HEK293 (cell line): Measurements from ENCODE around the gene RETREG3.

Experiments
- BCL11B ChIP-seq: fragments of 450-650 bp; formaldehyde crosslinking; IDR thresholded peaks from 2 replicates; pipeline ENCODE4 v1.5.1; 2016; ENCODE audit warnings: low read depth, missing biosample characterization, missing genetic modification characterization
- GFI1B ChIP-seq: fragments of 450-650 bp; formaldehyde crosslinking; IDR thresholded peaks from 2 replicates; pipeline ENCODE4 v1.5.1; 2016; ENCODE audit warnings: missing biosample characterization, missing genetic modification characterization
- OSR2 ChIP-seq: fragments of 450-650 bp; formaldehyde crosslinking; IDR thresholded peaks from 2 replicates; pipeline ENCODE4 v1.5.1; 2016; ENCODE audit warnings: missing biosample characterization, missing genetic modification characterization
- PRDM10 ChIP-seq: fragments of 450-650 bp; formaldehyde crosslinking; IDR thresholded peaks from 2 replicates; pipeline ENCODE4 v1.5.1; 2016; ENCODE audit warnings: missing biosample characterization, missing genetic modification characterization
- REPIN1 ChIP-seq: fragments of 450-650 bp; formaldehyde crosslinking; IDR thresholded peaks from 2 replicates; pipeline ENCODE4 v1.5.1; 2017; ENCODE audit warnings: missing biosample characterization, missing genetic modification characterization, low read depth
- SETDB1 ChIP-seq: IDR thresholded peaks from one replicate; pipeline ENCODE4 v1.6.1; 2017; ENCODE audit warnings: mild to moderate bottlenecking, low read length, moderate library complexity, mixed read lengths; ENCODE audit not compliant: insufficient read length
- ZNF132 ChIP-seq: fragments of 450-650 bp; formaldehyde crosslinking; IDR thresholded peaks from 2 replicates; pipeline ENCODE4 v1.5.1; 2017; ENCODE audit warnings: missing biosample characterization, missing genetic modification characterization, borderline replicate concordance
- ZNF221 ChIP-seq: fragments of 450-650 bp; formaldehyde crosslinking; IDR thresholded peaks from 2 replicates; pipeline ENCODE4 v1.5.1; 2017; ENCODE audit warnings: missing biosample characterization, missing genetic modification characterization, borderline replicate concordance
- ZNF248 ChIP-seq: fragments of 450-650 bp; formaldehyde crosslinking; IDR thresholded peaks from 2 replicates; pipeline ENCODE4 v1.5.1; 2017; ENCODE audit warnings: missing biosample characterization, missing genetic modification characterization
- ZNF280D ChIP-seq: fragments of 450-650 bp; formaldehyde crosslinking; IDR thresholded peaks from 2 replicates; pipeline ENCODE4 v1.5.1; 2016; ENCODE audit warnings: missing biosample characterization, missing genetic modification characterization
- ZNF292 ChIP-seq: fragments of 450-650 bp; formaldehyde crosslinking; IDR thresholded peaks from 2 replicates; pipeline ENCODE4 v1.5.1; 2016; ENCODE audit warnings: low read depth, missing biosample characterization, missing genetic modification characterization, borderline replicate concordance
- ZNF311 ChIP-seq: fragments of 450-650 bp; formaldehyde crosslinking; IDR thresholded peaks from 2 replicates; pipeline ENCODE4 v1.5.1; 2017; ENCODE audit warnings: missing biosample characterization, missing genetic modification characterization, borderline replicate concordance
- ZNF426 ChIP-seq: fragments of 450-650 bp; formaldehyde crosslinking; IDR thresholded peaks from 2 replicates; pipeline ENCODE4 v1.5.1; 2017; ENCODE audit warnings: missing biosample characterization, missing genetic modification characterization, mild to moderate bottlenecking, inconsistent platforms, moderate library complexity
- ZNF433 ChIP-seq: fragments of 450-650 bp; formaldehyde crosslinking; IDR thresholded peaks from 2 replicates; pipeline ENCODE4 v1.5.1; 2016; ENCODE audit warnings: missing biosample characterization, missing genetic modification characterization, low read depth
- ZNF449 ChIP-seq: fragments of 450-650 bp; formaldehyde crosslinking; IDR thresholded peaks from 2 replicates; pipeline ENCODE4 v1.5.1; 2017; ENCODE audit warnings: missing biosample characterization, mild to moderate bottlenecking, missing genetic modification characterization, moderate library complexity
- ZNF473 ChIP-seq: fragments of 450-650 bp; formaldehyde crosslinking; IDR thresholded peaks from 2 replicates; pipeline ENCODE4 v1.5.1; 2017; ENCODE audit warnings: missing biosample characterization, missing genetic modification characterization
- ZNF510 ChIP-seq: fragments of 450-650 bp; formaldehyde crosslinking; IDR thresholded peaks from 2 replicates; pipeline ENCODE4 v1.5.1; 2018; ENCODE audit warnings: mild to moderate bottlenecking, missing genetic modification characterization, missing biosample characterization; ENCODE audit not compliant: insufficient replicate concordance
- ZNF521 ChIP-seq: fragments of 450-650 bp; formaldehyde crosslinking; IDR thresholded peaks from 2 replicates; pipeline ENCODE4 v1.5.1; 2017; ENCODE audit warnings: missing biosample characterization, mild to moderate bottlenecking, missing genetic modification characterization
- ZNF544 ChIP-seq: fragments of 450-650 bp; formaldehyde crosslinking; IDR thresholded peaks from 2 replicates; pipeline ENCODE4 v1.5.0; 2017; ENCODE audit warnings: missing biosample characterization, missing genetic modification characterization
- ZNF558 ChIP-seq: fragments of 450-650 bp; formaldehyde crosslinking; IDR thresholded peaks from 2 replicates; pipeline ENCODE4 v1.5.1; 2016; ENCODE audit warnings: missing biosample characterization, missing genetic modification characterization
- ZNF560 ChIP-seq: fragments of 450-650 bp; formaldehyde crosslinking; IDR thresholded peaks from 2 replicates; pipeline ENCODE4 v1.5.1; 2017; ENCODE audit warnings: missing biosample characterization, missing genetic modification characterization, borderline replicate concordance
- ZNF585B ChIP-seq: fragments of 450-650 bp; formaldehyde crosslinking; IDR thresholded peaks from 2 replicates; pipeline ENCODE4 v1.5.1; 2016; ENCODE audit warnings: missing biosample characterization, missing genetic modification characterization
- ZNF610 ChIP-seq: fragments of 450-650 bp; formaldehyde crosslinking; IDR thresholded peaks from 2 replicates; pipeline ENCODE4 v1.5.1; 2016; ENCODE audit warnings: missing biosample characterization, missing genetic modification characterization, borderline replicate concordance
- ZNF677 ChIP-seq: fragments of 450-650 bp; IDR thresholded peaks from 2 replicates; pipeline ENCODE4 v1.5.0; 2018; ENCODE audit warnings: missing biosample characterization, mild to moderate bottlenecking, missing genetic modification characterization, moderate library complexity
- ZNF701 ChIP-seq: fragments of 450-650 bp; formaldehyde crosslinking; IDR thresholded peaks from 2 replicates; pipeline ENCODE4 v1.5.1; 2016; ENCODE audit warnings: missing biosample characterization, missing genetic modification characterization
- ZNF768 ChIP-seq: fragments of 450-650 bp; formaldehyde crosslinking; IDR thresholded peaks from 2 replicates; pipeline ENCODE4 v1.5.1; 2018; ENCODE audit warnings: missing biosample characterization, mild to moderate bottlenecking, missing genetic modification characterization
- ZNF792 ChIP-seq: fragments of 450-650 bp; formaldehyde crosslinking; IDR thresholded peaks from 2 replicates; pipeline ENCODE4 v1.5.1; 2016; ENCODE audit warnings: missing biosample characterization, missing genetic modification characterization
- ZNF830 ChIP-seq: fragments of 450-650 bp; IDR thresholded peaks from 2 replicates; pipeline ENCODE4 v1.5.0; 2018; ENCODE audit warnings: missing biosample characterization, missing genetic modification characterization, low read depth, mild to moderate bottlenecking, moderate library complexity
- ZSCAN23 ChIP-seq: fragments of 450-650 bp; formaldehyde crosslinking; IDR thresholded peaks from 2 replicates; pipeline ENCODE4 v1.5.1; 2016; ENCODE audit warnings: missing biosample characterization, missing genetic modification characterization
- ZXDB ChIP-seq: fragments of 450-650 bp; formaldehyde crosslinking; IDR thresholded peaks from 2 replicates; pipeline ENCODE4 v1.5.1; 2016; ENCODE audit warnings: missing biosample characterization, missing genetic modification characterization

The RETREG3 gene

DNA sequence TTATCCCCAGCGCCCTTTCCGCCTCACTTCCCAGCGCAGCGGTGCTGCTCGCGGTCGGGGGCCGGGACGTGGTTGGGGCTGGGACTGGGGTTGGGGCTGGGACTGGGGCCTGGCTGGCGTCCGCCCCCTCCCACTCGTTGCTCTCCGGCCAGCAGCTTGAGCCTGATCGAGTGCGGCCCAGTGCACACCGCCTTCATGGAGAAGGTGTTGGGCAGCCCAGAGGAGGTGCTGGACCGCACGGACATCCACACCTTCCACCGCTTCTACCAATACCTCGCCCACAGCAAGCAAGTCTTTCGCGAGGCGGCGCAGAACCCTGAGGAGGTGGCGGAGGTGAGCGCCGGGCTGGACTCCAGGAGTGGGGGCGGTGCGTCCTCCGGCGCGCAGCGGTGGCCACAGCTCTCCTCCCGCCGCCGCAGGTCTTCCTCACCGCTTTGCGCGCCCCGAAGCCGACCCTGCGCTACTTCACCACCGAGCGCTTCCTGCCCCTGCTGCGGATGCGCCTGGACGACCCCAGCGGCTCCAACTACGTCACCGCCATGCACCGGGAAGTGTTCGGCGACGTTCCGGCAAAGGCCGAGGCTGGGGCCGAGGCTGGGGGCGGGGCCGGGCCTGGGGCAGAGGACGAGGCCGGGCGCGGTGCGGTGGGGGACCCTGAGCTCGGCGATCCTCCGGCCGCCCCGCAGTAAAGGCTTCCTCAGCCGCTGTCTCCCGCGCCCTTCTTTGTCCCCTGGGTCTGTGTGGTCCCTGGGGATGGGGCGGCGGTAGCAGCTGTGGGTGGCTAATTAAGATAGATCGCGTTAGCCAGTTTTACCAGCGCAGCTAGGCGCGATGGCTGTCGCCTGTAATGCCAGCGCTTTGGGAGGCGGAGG lies 54.7 kb downstream of the RETREG3 start (continued):
- TF ChIP-seq ZNF473 (tag by site-specific recombination) (no peak), BCL11B (tag by site-specific recombination) (no peak), ZNF768 (tag by site-specific recombination) (no peak), REPIN1 (no peak), ZNF221 (no peak), ZNF677 (no peak), ZXDB (tag by site-specific recombination) (peak; percentile 99), ZNF311 (no peak), ZNF449 (tag by site-specific recombination) (no peak; the same call in 1 of the 2 replicates), ZNF792 (tag by site-specific recombination) (no peak), SETDB1 (no peak), ZNF544 (tag by site-specific recombination) (no peak), ZNF426 (tag by site-specific recombination) (no peak), ZNF521 (tag by site-specific recombination) (no peak), GFI1B (tag by site-specific recombination) (no peak), ZSCAN23 (tag by site-specific recombination) (no peak), ZNF510 (no peak), ZNF433 (tag by site-specific recombination) (no peak), PRDM10 (tag by site-specific recombination) (peak; percentile 83), ZNF132 (no peak), ZNF830 (tag by site-specific recombination) (no peak), ZNF280D (tag by site-specific recombination) (no peak), ZNF248 (no peak), ZNF585B (tag by site-specific recombination) (0 out of 2 replicates have a peak, but pooled peaks have one; percentile 5), OSR2 (tag by site-specific recombination) (peak; percentile 10), ZNF558 (tag by site-specific recombination) (no peak), ZNF560 (no peak), ZNF610 (tag by site-specific recombination) (0 out of 2 replicates have a peak, but pooled peaks have one; percentile 50), ZNF292 (tag by site-specific recombination) (no peak), ZNF701 (tag by site-specific recombination) (no peak)
